Caco-2 (cell line): Measurements from ENCODE around the gene LRRC26. TPM values are rescaled to one million over a fixed set of nuclear protein-coding genes. Genes with fewer than 3 reads are reported as not detected.

Source experiments
- BruUV-seq: library from RNA; stranded (reverse); fragments of 400-500 nt; replicated peaks from 2 replicates; lab custom pipeline; 2021; lab: Mats Ljungman, UMichigan
- CTCF ChIA-PET: fragments of 300-600 bp; sonication (Branson Sonifier 250); formaldehyde crosslinking; loops from one replicate; lab custom pipeline; 2022; ENCODE audit warnings: antibody characterized with exemption; lab: Charles Lee
- POLR2A ChIA-PET: fragments of 300-600 bp; sonication (Branson Sonifier 250); formaldehyde crosslinking; loops from one replicate; lab custom pipeline; 2022; ENCODE audit warnings: antibody characterized with exemption; lab: Charles Lee
- DNase-seq, 2 experiments: peaks; one replicate each; pipeline versions ENCODE4 v3.0.0 to v3.0.0-alpha.2; 2020 to 2022
- H3K27me3 ChIP-seq: replicated peaks from 2 replicates; pipeline ENCODE4 v1.6.0; 2011; ENCODE audit warnings: low read length; ENCODE audit not compliant: control insufficient read depth, insufficient read depth
- H3K36me3 ChIP-seq: 2 replicates; pipeline ENCODE4 v1.5.1; 2011; ENCODE audit warnings: low read length; ENCODE audit not compliant: control insufficient read depth, insufficient read depth
- H3K4me1 ChIP-seq: fragments of 250-450 bp; sonication (Bioruptor Pico); 2 replicates; pipeline ENCODE4 v1.5.1; 2020; ENCODE audit warnings: mild to moderate bottlenecking
- H3K4me3 ChIP-seq: 2 replicates; pipeline ENCODE4 v1.5.1; 2011; ENCODE audit warnings: low read depth, mild to moderate bottlenecking, control low read depth, low read length
- H3K9me3 ChIP-seq: fragments of 250-450 bp; sonication (Bioruptor Pico); 2 replicates; pipeline ENCODE4 v1.5.1; 2020; ENCODE audit warnings: mild to moderate bottlenecking, moderate library complexity
- H3K27ac Mint-ChIP-seq: one replicate; pipeline ENCODE4 v1.8.0; 2022; ENCODE audit warnings: mixed read lengths; ENCODE audit not compliant: unreplicated experiment
- H3K27me3 Mint-ChIP-seq: one replicate; pipeline ENCODE4 v1.8.0; 2022; ENCODE audit warnings: mixed read lengths; ENCODE audit not compliant: insufficient read depth, unreplicated experiment
- H3K36me3 Mint-ChIP-seq: one replicate; pipeline ENCODE4 v1.8.0; 2022; ENCODE audit warnings: mild to moderate bottlenecking, mixed read lengths; ENCODE audit not compliant: insufficient read depth, unreplicated experiment
- H3K4me1 Mint-ChIP-seq: one replicate; pipeline ENCODE4 v1.8.0; 2022; ENCODE audit warnings: low read depth, mixed read lengths; ENCODE audit not compliant: unreplicated experiment
- H3K4me3 Mint-ChIP-seq: one replicate; pipeline ENCODE4 v1.8.0; 2022; ENCODE audit warnings: mild to moderate bottlenecking, moderate library complexity, mixed read lengths; ENCODE audit not compliant: unreplicated experiment
- H3K9me3 Mint-ChIP-seq: one replicate; pipeline ENCODE4 v1.8.0; 2022; ENCODE audit warnings: mixed read lengths; ENCODE audit not compliant: unreplicated experiment
- intact Hi-C: fragments of 100-400 bp; cut with micrococcal nuclease; formaldehyde crosslinking; loops from one replicate; pipeline ENCODE4 v1.10.0; 2022; ENCODE audit not compliant: unreplicated experiment
- total RNA-seq: library from RNA; stranded (reverse); gene quantifications from 2 replicates; pipeline ENCODE4 v1.2.3, GENCODE V29; 2022
- TF ChIP-seq, protein P1 (sequence below), 2 experiments: fragments of 200-600 bp in 1 of 2; IDR thresholded peaks; 1 replicate in 1 of 2; 2 replicates in 1 of 2; pipeline versions ENCODE4 v1.5.1 to v1.8.0; 2011 to 2022; ENCODE audit warnings: antibody characterized with exemption in 1 of 2, control low read depth in 1 of 2, inconsistent platforms in 1 of 2, low read depth in 1 of 2, low read length in 1 of 2, mild to moderate bottlenecking in 1 of 2, moderate library complexity in 1 of 2; ENCODE audit not compliant: insufficient read depth in 1 of 2, severe bottlenecking in 1 of 2, unreplicated experiment in 1 of 2

Gene LRRC26
- total RNA-seq, 1 experiment from 2014 or later = 2.9 TPM

- CTCF ChIA-PET = interaction anchor here (1.0 kb wide), 1 partner anchor 20 kb away, joined by 5 read pairs; no protein-coding TSS in a partner anchor
- H3K9me3 ChIP-seq = no peaks in the 10 kb centered on the region
- no peak overlapping the region for H3K27ac Mint-ChIP-seq
- TF ChIP-seq, protein P1, sequence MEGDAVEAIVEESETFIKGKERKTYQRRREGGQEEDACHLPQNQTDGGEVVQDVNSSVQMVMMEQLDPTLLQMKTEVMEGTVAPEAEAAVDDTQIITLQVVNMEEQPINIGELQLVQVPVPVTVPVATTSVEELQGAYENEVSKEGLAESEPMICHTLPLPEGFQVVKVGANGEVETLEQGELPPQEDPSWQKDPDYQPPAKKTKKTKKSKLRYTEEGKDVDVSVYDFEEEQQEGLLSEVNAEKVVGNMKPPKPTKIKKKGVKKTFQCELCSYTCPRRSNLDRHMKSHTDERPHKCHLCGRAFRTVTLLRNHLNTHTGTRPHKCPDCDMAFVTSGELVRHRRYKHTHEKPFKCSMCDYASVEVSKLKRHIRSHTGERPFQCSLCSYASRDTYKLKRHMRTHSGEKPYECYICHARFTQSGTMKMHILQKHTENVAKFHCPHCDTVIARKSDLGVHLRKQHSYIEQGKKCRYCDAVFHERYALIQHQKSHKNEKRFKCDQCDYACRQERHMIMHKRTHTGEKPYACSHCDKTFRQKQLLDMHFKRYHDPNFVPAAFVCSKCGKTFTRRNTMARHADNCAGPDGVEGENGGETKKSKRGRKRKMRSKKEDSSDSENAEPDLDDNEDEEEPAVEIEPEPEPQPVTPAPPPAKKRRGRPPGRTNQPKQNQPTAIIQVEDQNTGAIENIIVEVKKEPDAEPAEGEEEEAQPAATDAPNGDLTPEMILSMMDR (IDR thresholded peaks at IDR 0.05; ENCODE audit: insufficient read depth in 1 of 2, low read depth in 1 of 2, low read length in 1 of 2, severe bottlenecking in 1 of 2, unreplicated experiment in 1 of 2) = no peak
- H3K27me3 Mint-ChIP-seq = no peaks in the 10 kb centered on the region
- H3K36me3 Mint-ChIP-seq = peaks cover 27% of the 10 kb centered on the region
- no peak for DNase-seq
- no peak overlapping the region for H3K4me3 Mint-ChIP-seq
- H3K4me1 Mint-ChIP-seq = peaks cover 6% of the 10 kb centered on the region
- no peaks in the 10 kb centered on the region for H3K27me3 ChIP-seq
- POLR2A ChIA-PET = interaction anchor here (0.5 to 0.8 kb wide), 4 partner anchors 15 to 65 kb away, joined by 3 to 6 read pairs (median 3); partner anchors contain the start of gene TUBB4B
- intact Hi-C loops = no loop called here
- H3K36me3 ChIP-seq = no peaks in the 10 kb centered on the region
- H3K9me3 Mint-ChIP-seq = no peaks in the 10 kb centered on the region
- H3K4me3 ChIP-seq = no peak overlapping the region; the same call in 1 of the 2 replicates
- BruUV-seq = no TSS peak
- peaks cover 25% of the 10 kb centered on the region for H3K4me1 ChIP-seq
Observed at GRCh38 chr9:137216188-137216965, 46.5 kb upstream of the LRRC26 start.

DNA sequence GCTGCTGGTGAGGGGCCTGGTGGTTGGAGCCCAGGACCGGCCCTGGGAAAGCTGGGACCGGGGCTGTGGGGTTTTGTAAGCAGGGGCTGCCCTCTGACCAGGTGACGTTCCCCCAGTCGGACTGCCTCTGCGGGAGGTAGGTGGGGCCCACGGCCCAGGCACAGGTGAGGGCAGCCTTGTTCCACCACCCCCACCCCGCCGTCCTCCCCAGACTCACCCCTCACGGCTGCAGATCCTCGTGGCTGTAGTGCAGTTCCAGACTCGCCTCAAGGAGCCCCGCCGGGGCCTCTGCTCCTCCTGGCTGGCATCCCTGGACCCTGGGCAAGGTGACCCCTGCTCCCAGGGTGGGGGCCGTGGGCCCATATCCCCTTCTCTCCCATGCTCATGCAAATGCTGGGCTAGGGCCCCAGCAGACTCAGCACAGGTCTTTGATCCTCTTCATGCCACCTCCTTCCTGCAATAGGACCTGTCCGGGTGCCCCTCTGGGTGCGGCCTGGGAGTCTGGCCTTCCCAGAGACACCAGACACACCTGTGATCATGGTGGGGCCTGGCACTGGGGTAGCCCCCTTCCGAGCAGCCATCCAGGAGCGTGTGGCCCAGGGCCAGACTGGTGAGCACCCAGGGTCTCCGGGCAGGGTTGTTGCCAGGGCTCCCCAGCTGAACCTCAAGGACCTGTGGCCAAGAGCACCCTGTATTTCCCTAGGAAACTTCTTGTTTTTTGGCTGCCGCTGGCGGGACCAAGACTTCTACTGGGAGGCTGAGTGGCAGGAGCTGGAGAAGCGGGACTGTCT is 45.5 kb upstream of the LRRC26 start:
- POLR2A ChIA-PET = no interaction called here
- CTCF ChIA-PET = no interaction called here
- BruUV-seq = no TSS peak
- peaks cover 6% of the 10 kb centered on the region for H3K4me1 Mint-ChIP-seq
- peaks cover 25% of the 10 kb centered on the region for H3K4me1 ChIP-seq
- DNase-seq = no peak
- H3K36me3 ChIP-seq = no peaks in the 10 kb centered on the region
- no peaks in the 10 kb centered on the region for H3K9me3 ChIP-seq
- H3K36me3 Mint-ChIP-seq = peaks cover 27% of the 10 kb centered on the region
- TF ChIP-seq, protein P1 (IDR thresholded peaks at IDR 0.05; ENCODE audit: insufficient read depth in 1 of 2, low read depth in 1 of 2, low read length in 1 of 2, severe bottlenecking in 1 of 2, unreplicated experiment in 1 of 2) = no peak
- no peaks in the 10 kb centered on the region for H3K27me3 Mint-ChIP-seq
- no peak overlapping the region for H3K4me3 Mint-ChIP-seq
- intact Hi-C loops = no loop called here
- H3K9me3 Mint-ChIP-seq = no peaks in the 10 kb centered on the region
- no peak overlapping the region for H3K27ac Mint-ChIP-seq
- H3K4me3 ChIP-seq = no peak overlapping the region
- H3K27me3 ChIP-seq = no peaks in the 10 kb centered on the region

GRCh38 chr9:137214620-137215019 is 44.8 kb upstream of the LRRC26 start:
- no peak for DNase-seq
- H3K4me3 Mint-ChIP-seq = no peak overlapping the region
- no peak overlapping the region for H3K27ac Mint-ChIP-seq
- no peaks in the 10 kb centered on the region for H3K9me3 ChIP-seq
- H3K4me1 Mint-ChIP-seq = peaks cover 6% of the 10 kb centered on the region
- no peaks in the 10 kb centered on the region for H3K36me3 ChIP-seq
- intact Hi-C loops = no loop called here
- H3K27me3 Mint-ChIP-seq = no peaks in the 10 kb centered on the region
- TF ChIP-seq, protein P1 (IDR thresholded peaks at IDR 0.05; ENCODE audit: insufficient read depth in 1 of 2, low read depth in 1 of 2, low read length in 1 of 2, severe bottlenecking in 1 of 2, unreplicated experiment in 1 of 2) = no peak
- H3K36me3 Mint-ChIP-seq = peaks cover 27% of the 10 kb centered on the region
- no peaks in the 10 kb centered on the region for H3K27me3 ChIP-seq
- no peak overlapping the region for H3K4me3 ChIP-seq
- ChIA-PET CTCF (interaction anchor here (1.4 kb wide), 1 partner anchor 13 kb away, joined by 8 read pairs; the partner anchor contains the start of gene RNF224), POLR2A (no interaction called here)
- H3K9me3 Mint-ChIP-seq = no peaks in the 10 kb centered on the region
- BruUV-seq = no TSS peak
- H3K4me1 ChIP-seq = peaks cover 25% of the 10 kb centered on the region
